Pancreas (tissue), 10 donors: ENCODE results near the gene IL3. TPM values are rescaled to one million over a fixed set of nuclear protein-coding genes. Genes with fewer than 3 reads are reported as not detected.
A peak's percentile ranks its signal among the peaks of the same experiment; 100 is the strongest.

Experiments
- ATAC-seq, 4 donors: fragments of 200-7000 bp; cut with Tn5 transposase; one replicate each; pipeline versions ENCODE4 v1.8.0 to v1.9.1; 2020; ENCODE audit warnings: mild to moderate bottlenecking in 4 of 4, moderate library complexity in 4 of 4
- DNase-seq, 6 donors: peaks; one replicate each; pipeline ENCODE4 v3.0.0-alpha.2; 2020
- FAIRE-seq: peaks from 2 replicates; lab custom pipeline; 2012; peaks lifted over from hg19 to GRCh38; lab: Jason Lieb, UNC
- H3K27ac ChIP-seq, 4 donors: fragments of 200-600 bp; sonication (generic); 1 replicate in 3 of 4; 2 replicates in 1 of 4; pipeline versions ENCODE4 v1.5.0 to v1.8.0; 2020
- H3K27me3 ChIP-seq, 4 donors: fragments of 200-600 bp; one replicate each; pipeline ENCODE4 v1.8.0; 2021
- H3K36me3 ChIP-seq, 3 donors: fragments of 200-600 bp; sonication (generic) in 1 of 3; one replicate each; pipeline versions ENCODE4 v1.5.0 to v1.8.0; 2020 to 2021
- H3K4me1 ChIP-seq, 3 donors: fragments of 200-600 bp; one replicate each; pipeline ENCODE4 v1.8.0; 2021
- H3K4me3 ChIP-seq, 4 donors: fragments of 200-600 bp; sonication (generic) in 2 of 4; one replicate each; pipeline versions ENCODE4 v1.5.0 to v1.8.0; 2020 to 2021
- H3K9me3 ChIP-seq, 4 donors: fragments of 200-600 bp; one replicate each; pipeline ENCODE4 v1.8.0; 2021
- CTCF ChIP-seq, 4 donors: fragments of 200-600 bp; sonication (generic) in 3 of 4; IDR thresholded peaks; one replicate each; pipeline versions ENCODE4 v1.5.0 to v1.8.0; 2021; ENCODE audit warnings: antibody characterized with exemption in 4 of 4
- WGBS, 2 donors: extraction: QIAGEN DNeasy Blood & Tissue Kit; methylation state at CpG; one replicate each; pipeline ENCODE4 v1.1.7; 2013; 5-methylcytosine and 5-hydroxymethylcytosine counted together
- intact Hi-C, 3 donors: fragments of 100-400 bp; cut with DNase I; formaldehyde crosslinking; loops; one replicate each; pipeline versions ENCODE4 v1.11.1 to v1.14.2; 2022
- polyA plus RNA-seq, 2 donors: library from polyadenylated mRNA; stranded (reverse); fragments of 200-250 nt; gene quantifications; one replicate each; pipeline ENCODE4 v1.2.3, GENCODE V29; 2013
- total RNA-seq, 6 donors: library from RNA; stranded (reverse); fragmentation: NEBNext Ultra II Directional in 4 of 6; extraction: Animal tissue kit (Norgen Biotek cat#: 25700) in 4 of 6; gene quantifications; one replicate each; pipeline versions ENCODE4 v1.2.1 to v1.2.4, GENCODE V29; 2021 to 2023
- donor health status: healthy with polysubstance abuse.
- donor health status: DM: no; HTN: no; CAD: no; lungs with moderate emphysema.
- donor health status: DM: no; HTN: no; CAD: no.
- donor health status: control.
- donor health status: control.
- donor health status: Bipolar disorder and iron deficiency.
- donor health status: DM: yes; HTN: yes; CAD: no.
- donor health status: DM: no; HTN: no; CAD: no.
- donor health status: DM: no; HTN: no; CAD: no.
- donor health status: DM: yes; HTN: yes; CAD: no.

IL3 gene
- total RNA-seq = not detected
- not detected for polyA plus RNA-seq

- FAIRE-seq (no peak), ATAC-seq (no peak), DNase-seq (peak in 4 of 6 donors; percentile 0 to 38 (median 16))
- no peak for TF ChIP-seq CTCF (IDR thresholded peaks at IDR 0.05)
- Histone ChIP-seq H3K27ac (no peak within 1 kb of the TSS), H3K9me3 (no peaks in the 10 kb centered on the region), H3K4me3 (no peak within 1 kb of the TSS), H3K4me1 (no peaks in the 10 kb centered on the region), H3K27me3 (no peaks in the 10 kb centered on the region), H3K36me3 (no peaks in the 10 kb centered on the region)
- intact Hi-C loops = no loop called here
- 76 to 84% methylated on average over 16 of the region's 16 CpGs for WGBS, 2 donors
These were observed at the start of gene IL3 for GRCh38 chr5:132060501-132061161. TSS of gene IL3 (plus strand) at chr5:132060655. CDS start at chr5:132060707, 52 bp downstream.

GRCh38 chr5:132010989-132011621 is 49.4 kb upstream of the IL3 start:
- Histone ChIP-seq H3K27me3 (no peaks in the 10 kb centered on the region), H3K27ac (no peak overlapping the region), H3K4me1 (no peaks in the 10 kb centered on the region), H3K36me3 (no peaks in the 10 kb centered on the region), H3K9me3 (no peaks in the 10 kb centered on the region), H3K4me3 (peak overlapping the region; percentile 45 to 80 (median 71))
- intact Hi-C loops = no loop called here
- FAIRE-seq (no peak), DNase-seq (peak in 2 of 6 donors; percentile 14 to 74), ATAC-seq (peak in 1 of 4 donors; percentile 5)
- WGBS, 2 donors = 5 to 6% methylated on average over 40 to 46 of the region's 46 CpGs
- TF ChIP-seq CTCF (IDR thresholded peaks at IDR 0.05) = no peak

- H3K27me3 ChIP-seq = no peaks in the 10 kb centered on the region
- ATAC-seq (peak; percentile 76 to 81 (median 78)), FAIRE-seq (no peak), DNase-seq (peak; percentile 24 to 81 (median 46))
- H3K4me3 ChIP-seq = peak within 1 kb of the TSS; percentile 45 to 80 (median 71)
- intact Hi-C loops = no loop called here
- H3K27ac ChIP-seq = no peak within 1 kb of the TSS
- TF ChIP-seq CTCF (IDR thresholded peaks at IDR 0.05) = no peak
- WGBS, 2 donors = 3% methylated on average over 55 to 63 of the region's 63 CpGs
- H3K36me3 ChIP-seq = no peaks in the 10 kb centered on the region
- H3K9me3 ChIP-seq = no peaks in the 10 kb centered on the region
- H3K4me1 ChIP-seq = no peaks in the 10 kb centered on the region
These were observed 48.7 kb upstream of the IL3 start, which contains the start of gene ACSL6 for GRCh38 chr5:132011622-132012343. TSS of gene ACSL6 (minus strand) at chr5:132011658. CDS start at chr5:132011553, 105 bp downstream.

GRCh38 chr5:132012371-132013005 is 48.0 kb upstream of the IL3 start:
- DNase-seq (peak in 5 of 6 donors; percentile 2 to 63 (median 23)), FAIRE-seq (no peak), ATAC-seq (peak in 2 of 4 donors; percentile 31 to 55)
- intact Hi-C loops = no loop called here
- H3K4me1 ChIP-seq = no peaks in the 10 kb centered on the region
- H3K27me3 ChIP-seq = no peaks in the 10 kb centered on the region
- no peaks in the 10 kb centered on the region for H3K36me3 ChIP-seq
- 64 to 66% methylated on average over 7 of the region's 7 CpGs for WGBS, 2 donors
- TF ChIP-seq CTCF (IDR thresholded peaks at IDR 0.05) = no peak
- H3K27ac ChIP-seq = no peak overlapping the region
- H3K4me3 ChIP-seq = peak overlapping the region in 1 of 4 donors; percentile 80
- H3K9me3 ChIP-seq = no peaks in the 10 kb centered on the region
